ENCODE results near the gene ARID5B.

GRCh38 chr10:62008196-62008595 lies 106.7 kb downstream of the ARID5B start:
- TF ChIP-seq POLR2A (IDR thresholded peaks at IDR 0.05) (no peak), CTCF (IDR thresholded peaks at IDR 0.05) (no peak)
